PC-9 (cell line): ENCODE measurements around the gene SPINK4. TPM values are rescaled to one million over a fixed set of nuclear protein-coding genes. Genes with fewer than 3 reads are reported as not detected.
A peak's percentile ranks its signal among the peaks of the same experiment; 100 is the strongest.

ENCODE experiments used
- BruUV-seq: library from RNA; stranded (reverse); fragments of 400-500 nt; replicated peaks from 2 replicates; lab custom pipeline; 2021; lab: Mats Ljungman, UMichigan
- CTCF ChIA-PET: fragments of 300-600 bp; sonication (Branson Sonifier 250); formaldehyde crosslinking; loops from one replicate; lab custom pipeline; 2022; ENCODE audit warnings: antibody characterized with exemption; lab: Charles Lee
- POLR2A ChIA-PET: fragments of 300-600 bp; sonication (Branson Sonifier 250); formaldehyde crosslinking; loops from one replicate; lab custom pipeline; 2022; ENCODE audit warnings: antibody characterized with exemption; ENCODE audit not compliant: unreplicated experiment; lab: Charles Lee
- DNase-seq, 2 experiments: peaks; one replicate each; pipeline versions ENCODE4 v3.0.0 to v3.0.0-alpha.2; 2015 to 2022; ENCODE audit warnings: mixed read lengths in 1 of 2
- H2AFZ ChIP-seq: fragments of 200-600 bp; sonication (generic); 2 replicates; pipeline ENCODE4 v1.8.1; 2017; ENCODE audit warnings: antibody characterized with exemption
- H3F3A ChIP-seq: fragments of 200-600 bp; sonication (generic); 2 replicates; pipeline ENCODE4 v1.8.1; 2017; ENCODE audit warnings: antibody characterized with exemption, mild to moderate bottlenecking, low read depth; ENCODE audit not compliant: insufficient read depth
- H3K27ac ChIP-seq: fragments of 200-600 bp; sonication (generic); 2 replicates; pipeline ENCODE4 v1.6.1; 2016; ENCODE audit warnings: mixed run types
- H3K27me3 ChIP-seq: fragments of 200-600 bp; sonication (generic); 2 replicates; pipeline ENCODE4 v1.6.1; 2016; ENCODE audit warnings: low read depth, mixed run types; ENCODE audit not compliant: insufficient read depth
- H3K36me3 ChIP-seq: fragments of 200-600 bp; sonication (generic); 2 replicates; pipeline ENCODE4 v1.6.1; 2016; ENCODE audit warnings: low read depth, mixed run types
- H3K4me1 ChIP-seq: fragments of 200-600 bp; sonication (generic); replicated peaks from 2 replicates; pipeline ENCODE4 v1.6.1; 2016; ENCODE audit warnings: mixed run types; ENCODE audit not compliant: insufficient read depth
- H3K4me2 ChIP-seq: fragments of 200-600 bp; sonication (generic); 2 replicates; pipeline ENCODE4 v1.6.1; 2017; ENCODE audit warnings: mixed run types
- H3K4me3 ChIP-seq: fragments of 200-600 bp; sonication (generic); 2 replicates; pipeline ENCODE4 v1.6.1; 2016; ENCODE audit warnings: mixed run types
- H3K79me2 ChIP-seq: fragments of 200-600 bp; sonication (generic); 2 replicates; pipeline ENCODE4 v1.6.1; 2017; ENCODE audit warnings: low read depth, mixed run types
- H3K9me2 ChIP-seq: fragments of 200-600 bp; sonication (generic); 2 replicates; pipeline ENCODE4 v1.8.1; 2017; ENCODE audit warnings: mild to moderate bottlenecking; ENCODE audit not compliant: insufficient read depth
- H3K9me3 ChIP-seq: fragments of 200-600 bp; sonication (generic); 2 replicates; pipeline ENCODE4 v1.8.1; 2016; ENCODE audit warnings: low read depth; ENCODE audit not compliant: insufficient read depth
- H4K20me1 ChIP-seq: fragments of 200-600 bp; sonication (generic); 2 replicates; pipeline ENCODE4 v1.8.1; 2017; ENCODE audit not compliant: insufficient read depth
- EZH2 ChIP-seq: fragments of 200-600 bp; sonication (generic); IDR thresholded peaks from 2 replicates; pipeline ENCODE4 v1.8.0; 2017; ENCODE audit warnings: antibody characterized with exemption, low read depth
- intact Hi-C: fragments of 100-400 bp; cut with micrococcal nuclease; formaldehyde crosslinking; loops from one replicate; pipeline ENCODE4 v1.10.0; 2022; ENCODE audit not compliant: unreplicated experiment
- total RNA-seq: library from RNA; stranded (reverse); gene quantifications from 2 replicates; pipeline ENCODE4 v1.2.3, GENCODE V29; 2021
- TF ChIP-seq, protein P1 (sequence below): fragments of 200-600 bp; sonication (generic); conservative IDR thresholded peaks from 2 replicates; pipeline ENCODE4 v1.6.1; 2017; ENCODE audit warnings: mixed run types, antibody characterized with exemption, mild to moderate bottlenecking, moderate library complexity

Gene SPINK4
- total RNA-seq, 1 experiment from 2014 or later, result not detected

DNA sequence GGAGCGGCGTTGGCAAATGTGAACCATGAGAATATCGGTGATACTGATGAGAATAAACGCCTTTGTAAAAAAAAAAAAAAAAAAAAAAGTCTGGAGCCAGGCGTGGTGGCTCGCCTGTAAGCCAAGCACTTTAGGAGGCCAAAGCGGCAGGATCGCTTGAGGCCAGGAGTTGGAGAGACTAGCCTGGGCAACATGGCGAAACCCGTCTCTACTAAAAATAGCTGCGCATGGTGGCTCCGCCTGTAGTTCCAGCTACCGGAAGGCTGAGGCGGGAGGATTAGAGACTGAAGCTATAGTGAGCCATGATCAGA, 49.9 kb downstream of the SPINK4 start:
- no peak for DNase-seq
- intact Hi-C loops, result loop anchor here (1.0 to 10.0 kb wide), 3 partner anchors 61 to 335 kb away; no protein-coding TSS in a partner anchor
- Histone ChIP-seq H3K9me2 (no peaks in the 10 kb centered on the region), H3F3A (peaks cover 11% of the 10 kb centered on the region; the same call in 1 of the 2 replicates), H3K27me3 (no peaks in the 10 kb centered on the region), H3K4me2 (peak overlapping the region; percentile 82), H4K20me1 (peaks cover 4% of the 10 kb centered on the region; the same call in 1 of the 2 replicates), H3K9me3 (no peaks in the 10 kb centered on the region), H3K4me3 (peak overlapping the region; percentile 75), H3K36me3 (no peaks in the 10 kb centered on the region), H3K27ac (peak overlapping the region; percentile 95), H3K79me2 (peaks cover 38% of the 10 kb centered on the region), H2AFZ (peak overlapping the region; percentile 79; the same call in 1 of the 2 replicates), H3K4me1 (no peaks in the 10 kb centered on the region; the same call in 1 of the 2 replicates)
- POLR2A ChIA-PET, result interaction anchor here (0.6 to 0.9 kb wide), 2 partner anchors 14 to 58 kb away, joined by 3 to 4 read pairs; no protein-coding TSS in a partner anchor
- TSS peak; percentile 79 for BruUV-seq
- TF ChIP-seq EZH2, result no peak
- TF ChIP-seq, protein P1, sequence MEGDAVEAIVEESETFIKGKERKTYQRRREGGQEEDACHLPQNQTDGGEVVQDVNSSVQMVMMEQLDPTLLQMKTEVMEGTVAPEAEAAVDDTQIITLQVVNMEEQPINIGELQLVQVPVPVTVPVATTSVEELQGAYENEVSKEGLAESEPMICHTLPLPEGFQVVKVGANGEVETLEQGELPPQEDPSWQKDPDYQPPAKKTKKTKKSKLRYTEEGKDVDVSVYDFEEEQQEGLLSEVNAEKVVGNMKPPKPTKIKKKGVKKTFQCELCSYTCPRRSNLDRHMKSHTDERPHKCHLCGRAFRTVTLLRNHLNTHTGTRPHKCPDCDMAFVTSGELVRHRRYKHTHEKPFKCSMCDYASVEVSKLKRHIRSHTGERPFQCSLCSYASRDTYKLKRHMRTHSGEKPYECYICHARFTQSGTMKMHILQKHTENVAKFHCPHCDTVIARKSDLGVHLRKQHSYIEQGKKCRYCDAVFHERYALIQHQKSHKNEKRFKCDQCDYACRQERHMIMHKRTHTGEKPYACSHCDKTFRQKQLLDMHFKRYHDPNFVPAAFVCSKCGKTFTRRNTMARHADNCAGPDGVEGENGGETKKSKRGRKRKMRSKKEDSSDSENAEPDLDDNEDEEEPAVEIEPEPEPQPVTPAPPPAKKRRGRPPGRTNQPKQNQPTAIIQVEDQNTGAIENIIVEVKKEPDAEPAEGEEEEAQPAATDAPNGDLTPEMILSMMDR, result no peak
- CTCF ChIA-PET, result interaction anchor here (0.6 to 1.0 kb wide), 2 partner anchors 86 to 163 kb away, joined by 3 to 4 read pairs; no protein-coding TSS in a partner anchor

DNA sequence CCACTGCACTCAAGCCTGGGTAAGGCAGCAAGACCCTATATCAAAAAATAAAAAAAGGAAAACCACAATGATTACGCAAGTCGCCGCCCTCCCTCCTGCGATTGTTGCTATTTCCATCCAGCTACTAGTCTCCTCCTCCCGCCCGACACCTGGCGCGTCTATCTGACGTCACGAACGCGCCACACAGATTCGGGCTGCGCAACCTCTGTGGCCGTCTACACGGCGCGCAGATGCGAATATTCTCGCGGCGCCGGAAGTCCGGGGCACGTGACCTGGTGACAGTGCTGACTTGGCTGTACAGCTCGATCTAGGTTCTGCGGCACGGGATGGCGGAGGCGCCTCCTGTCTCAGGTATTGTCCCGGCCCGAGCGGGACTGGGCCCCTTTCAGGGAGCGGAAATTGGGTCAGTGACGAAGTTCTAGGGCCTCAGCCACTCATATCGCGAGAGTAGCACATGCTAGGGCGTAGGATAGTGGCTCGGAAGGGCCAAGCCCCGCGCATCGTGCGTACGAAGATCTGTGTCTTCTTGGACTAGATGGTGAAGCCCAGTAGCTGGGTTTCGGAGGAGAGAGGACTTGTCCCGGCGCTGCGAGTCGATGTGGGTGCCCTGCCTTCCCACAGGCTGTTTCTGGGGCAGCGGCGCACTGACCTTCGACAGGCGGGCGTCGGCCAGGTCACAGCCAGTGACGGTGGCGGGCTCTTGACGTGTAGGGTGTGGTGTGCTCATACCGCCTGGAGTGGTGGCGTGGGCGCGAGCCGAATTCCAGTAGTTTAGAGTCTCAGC, 50.5 kb downstream of the SPINK4 start, which contains the start of gene NFX1:
Gene NFX1 (plus strand): TSS at position 270 of the 784 bp plus-strand sequence. CDS start 57 bp downstream, at position 327.
- peaks cover 11% of the 10 kb centered on the region; the same call in 1 of the 2 replicates for H3F3A ChIP-seq
- H3K27me3 ChIP-seq, result no peaks in the 10 kb centered on the region
- ChIA-PET CTCF (interaction anchor here (0.6 to 1.0 kb wide), 2 partner anchors 86 to 162 kb away, joined by 3 to 4 read pairs; no protein-coding TSS in a partner anchor), POLR2A (interaction anchor here (0.6 to 0.9 kb wide), 5 partner anchors 15 to 1361 kb away, joined by 3 to 6 read pairs (median 5); no protein-coding TSS in a partner anchor)
- no peaks in the 10 kb centered on the region; the same call in 1 of the 2 replicates for H3K4me1 ChIP-seq
- H3K4me2 ChIP-seq, result peak within 1 kb of the TSS; percentile 93
- H3K36me3 ChIP-seq, result no peaks in the 10 kb centered on the region
- TF ChIP-seq EZH2, result no peak
- TF ChIP-seq, protein P1, result no peak
- peak within 1 kb of the TSS; percentile 82 for H2AFZ ChIP-seq
- no peaks in the 10 kb centered on the region for H3K9me2 ChIP-seq
- BruUV-seq, result TSS peak; percentile 50
- peaks cover 41% of the 10 kb centered on the region for H3K79me2 ChIP-seq
- H3K27ac ChIP-seq, result peak within 1 kb of the TSS; percentile 95
- intact Hi-C loops, result loop anchor here (1.0 to 10.0 kb wide), 3 partner anchors 61 to 334 kb away; no protein-coding TSS in a partner anchor
- H4K20me1 ChIP-seq, result peaks cover 4% of the 10 kb centered on the region; the same call in 1 of the 2 replicates
- no peaks in the 10 kb centered on the region for H3K9me3 ChIP-seq
- peak within 1 kb of the TSS; percentile 75 for H3K4me3 ChIP-seq
- DNase-seq, result peak; percentile 84 to 90

DNA sequence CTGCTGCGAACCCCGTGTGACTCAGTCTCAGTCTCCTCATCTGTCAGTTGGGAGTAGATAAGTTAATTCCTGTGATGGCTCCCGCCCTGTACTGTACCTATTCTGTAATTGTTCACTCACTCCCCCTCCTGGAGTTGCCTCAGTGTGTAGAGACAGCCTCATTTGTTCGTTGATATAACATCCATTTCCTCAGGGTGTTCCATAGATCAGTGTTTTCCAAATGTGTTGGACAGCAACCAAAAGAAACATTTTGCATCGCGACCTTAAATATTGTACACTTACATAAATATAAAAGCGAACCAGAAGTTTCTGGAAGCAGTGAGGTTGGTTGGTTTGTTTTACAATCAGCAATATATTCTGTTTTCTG, 51.0 kb downstream of the SPINK4 start:
- H3K9me3 ChIP-seq, result no peaks in the 10 kb centered on the region
- H3K79me2 ChIP-seq, result peaks cover 41% of the 10 kb centered on the region
- DNase-seq, result no peak
- peak overlapping the region; percentile 95 for H3K27ac ChIP-seq
- peaks cover 11% of the 10 kb centered on the region; the same call in 1 of the 2 replicates for H3F3A ChIP-seq
- no TSS peak for BruUV-seq
- no peaks in the 10 kb centered on the region; the same call in 1 of the 2 replicates for H3K4me1 ChIP-seq
- peak overlapping the region; percentile 82 for H2AFZ ChIP-seq
- peaks cover 4% of the 10 kb centered on the region; the same call in 1 of the 2 replicates for H4K20me1 ChIP-seq
- peak overlapping the region; percentile 93 for H3K4me2 ChIP-seq
- H3K36me3 ChIP-seq, result no peaks in the 10 kb centered on the region
- TF ChIP-seq, protein P1, result no peak
- TF ChIP-seq EZH2, result no peak
- H3K9me2 ChIP-seq, result no peaks in the 10 kb centered on the region
- H3K4me3 ChIP-seq, result peak overlapping the region; percentile 75
- H3K27me3 ChIP-seq, result no peaks in the 10 kb centered on the region
- CTCF ChIA-PET, result no interaction called here
- intact Hi-C loops, result loop anchor here (2.0 to 10.0 kb wide), 2 partner anchors 84 to 334 kb away; no protein-coding TSS in a partner anchor
- POLR2A ChIA-PET, result interaction anchor here (0.6 kb wide), 2 partner anchors 84 to 1361 kb away, joined by 6 read pairs; no protein-coding TSS in a partner anchor
